Activated CD4-positive, alpha-beta memory T cell treated with anti-CD3 and anti-CD28 coated beads, Interleukin-2, amount 10 ng/mL, durations not matched to agents 7 days and 5 days (primary cell): ENCODE measurements around the gene ASPN. TPM values are rescaled to one million over a fixed set of nuclear protein-coding genes. Genes with fewer than 3 reads are reported as not detected.

ENCODE experiments used
- CTCF ChIA-PET: fragments of 350-600 bp; sonication (Branson Sonifier 250); formaldehyde crosslinking; loops from one replicate; lab custom pipeline; 2021; ENCODE audit warnings: antibody characterized with exemption, inconsistent platforms; lab: Charles Lee
- POLR2A ChIA-PET: fragments of 350-600 bp; sonication (Branson Sonifier 250); formaldehyde crosslinking; loops from one replicate; lab custom pipeline; 2021; ENCODE audit warnings: antibody characterized with exemption; lab: Charles Lee
- DNase-seq: peaks from one replicate; pipeline ENCODE4 v3.0.0-alpha.2; 2020
- H3K27ac Mint-ChIP-seq: one replicate; pipeline ENCODE4 v1.8.0; 2021; ENCODE audit warnings: mild to moderate bottlenecking, mixed read lengths
- H3K27me3 Mint-ChIP-seq: one replicate; pipeline ENCODE4 v1.8.0; 2021; ENCODE audit warnings: mixed read lengths
- H3K36me3 Mint-ChIP-seq: one replicate; pipeline ENCODE4 v1.8.0; 2021; ENCODE audit warnings: low read depth, mixed read lengths
- H3K4me1 Mint-ChIP-seq: one replicate; pipeline ENCODE4 v1.8.0; 2021; ENCODE audit warnings: mixed read lengths
- H3K4me3 Mint-ChIP-seq: one replicate; pipeline ENCODE4 v1.8.0; 2021; ENCODE audit warnings: mild to moderate bottlenecking, mixed read lengths
- H3K9me3 Mint-ChIP-seq: one replicate; pipeline ENCODE4 v1.8.0; 2021; ENCODE audit warnings: mixed read lengths
- total RNA-seq, 2 experiments: library from RNA; stranded (reverse); gene quantifications; one replicate each; pipeline ENCODE4 v1.2.3, GENCODE V29; 2021

The ASPN gene
- total RNA-seq, 2 experiments from 2014 or later: not detected

- no peaks in the 10 kb centered on the region for H3K36me3 Mint-ChIP-seq
- no peak overlapping the region for H3K4me3 Mint-ChIP-seq
- peaks cover 8% of the 10 kb centered on the region for H3K4me1 Mint-ChIP-seq
- H3K27me3 Mint-ChIP-seq: no peaks in the 10 kb centered on the region
- ChIA-PET POLR2A (interaction anchor here (1.2 kb wide), 1 partner anchor 38 kb away, joined by 4 read pairs; no protein-coding TSS in a partner anchor), CTCF (interaction anchor here (0.7 kb wide), 1 partner anchor 980 kb away, joined by 3 read pairs; no protein-coding TSS in a partner anchor)
- DNase-seq: no peak
- no peaks in the 10 kb centered on the region for H3K9me3 Mint-ChIP-seq
- no peak overlapping the region for H3K27ac Mint-ChIP-seq
Measured at GRCh38 chr9:92480291-92480771, 2.0 kb downstream of the ASPN start.

GRCh38 chr9:92479346-92479745, 3.0 kb downstream of the ASPN start:
- Mint-ChIP-seq H3K27ac (no peak overlapping the region), H3K36me3 (no peaks in the 10 kb centered on the region), H3K4me1 (peaks cover 8% of the 10 kb centered on the region), H3K4me3 (no peak overlapping the region), H3K27me3 (no peaks in the 10 kb centered on the region), H3K9me3 (no peaks in the 10 kb centered on the region)
- POLR2A ChIA-PET: interaction anchor here (1.2 kb wide), 1 partner anchor 39 kb away, joined by 4 read pairs; no protein-coding TSS in a partner anchor
- no peak for DNase-seq
- CTCF ChIA-PET: no interaction called here

GRCh38 chr9:92478783-92479182, 3.5 kb downstream of the ASPN start:
- H3K9me3 Mint-ChIP-seq: no peaks in the 10 kb centered on the region
- DNase-seq: no peak
- H3K27me3 Mint-ChIP-seq: no peaks in the 10 kb centered on the region
- POLR2A ChIA-PET: no interaction called here
- CTCF ChIA-PET: no interaction called here
- no peak overlapping the region for H3K4me3 Mint-ChIP-seq
- no peak overlapping the region for H3K27ac Mint-ChIP-seq
- no peaks in the 10 kb centered on the region for H3K36me3 Mint-ChIP-seq
- peaks cover 8% of the 10 kb centered on the region for H3K4me1 Mint-ChIP-seq

GRCh38 chr9:92476962-92477361, 5.3 kb downstream of the ASPN start:
- Mint-ChIP-seq H3K27ac (no peak overlapping the region), H3K9me3 (no peaks in the 10 kb centered on the region), H3K4me1 (peaks cover 8% of the 10 kb centered on the region), H3K27me3 (no peaks in the 10 kb centered on the region), H3K4me3 (no peak overlapping the region), H3K36me3 (no peaks in the 10 kb centered on the region)
- ChIA-PET POLR2A (no interaction called here), CTCF (interaction anchor here (0.9 kb wide), 1 partner anchor 20 kb away, joined by 3 read pairs; no protein-coding TSS in a partner anchor)
- no peak for DNase-seq

- ChIA-PET CTCF (no interaction called here), POLR2A (no interaction called here)
- DNase-seq: no peak
- no peaks in the 10 kb centered on the region for H3K4me1 Mint-ChIP-seq
- H3K27me3 Mint-ChIP-seq: no peaks in the 10 kb centered on the region
- H3K27ac Mint-ChIP-seq: no peak overlapping the region
- no peak overlapping the region for H3K4me3 Mint-ChIP-seq
- H3K36me3 Mint-ChIP-seq: no peaks in the 10 kb centered on the region
- no peaks in the 10 kb centered on the region for H3K9me3 Mint-ChIP-seq
Measured at GRCh38 chr9:92474587-92474986, 7.7 kb downstream of the ASPN start.

- CTCF ChIA-PET: no interaction called here
- no peak overlapping the region for H3K4me3 Mint-ChIP-seq
- no peaks in the 10 kb centered on the region for H3K27me3 Mint-ChIP-seq
- no peaks in the 10 kb centered on the region for H3K36me3 Mint-ChIP-seq
- DNase-seq: no peak
- H3K9me3 Mint-ChIP-seq: no peaks in the 10 kb centered on the region
- POLR2A ChIA-PET: no interaction called here
- peaks cover 7% of the 10 kb centered on the region for H3K4me1 Mint-ChIP-seq
- no peak overlapping the region for H3K27ac Mint-ChIP-seq
Measured at GRCh38 chr9:92468206-92468605, 14.1 kb downstream of the ASPN start.

- H3K4me3 Mint-ChIP-seq: no peak overlapping the region
- H3K9me3 Mint-ChIP-seq: no peaks in the 10 kb centered on the region
- no peaks in the 10 kb centered on the region for H3K27me3 Mint-ChIP-seq
- POLR2A ChIA-PET: no interaction called here
- CTCF ChIA-PET: no interaction called here
- H3K36me3 Mint-ChIP-seq: no peaks in the 10 kb centered on the region
- peaks cover 7% of the 10 kb centered on the region for H3K4me1 Mint-ChIP-seq
- no peak for DNase-seq
- no peak overlapping the region for H3K27ac Mint-ChIP-seq
Measured at GRCh38 chr9:92467511-92467910, 14.8 kb downstream of the ASPN start.

GRCh38 chr9:92467041-92467440, 15.3 kb downstream of the ASPN start:
- Mint-ChIP-seq H3K4me3 (no peak overlapping the region), H3K9me3 (no peaks in the 10 kb centered on the region), H3K27me3 (no peaks in the 10 kb centered on the region), H3K36me3 (no peaks in the 10 kb centered on the region), H3K4me1 (peaks cover 7% of the 10 kb centered on the region), H3K27ac (no peak overlapping the region)
- ChIA-PET CTCF (no interaction called here), POLR2A (no interaction called here)
- no peak for DNase-seq

- Mint-ChIP-seq H3K9me3 (no peaks in the 10 kb centered on the region), H3K36me3 (no peaks in the 10 kb centered on the region), H3K27ac (no peak overlapping the region), H3K27me3 (no peaks in the 10 kb centered on the region), H3K4me3 (no peak overlapping the region), H3K4me1 (peaks cover 7% of the 10 kb centered on the region)
- ChIA-PET CTCF (no interaction called here), POLR2A (interaction anchor here (0.6 kb wide), 1 partner anchor 1718 kb away, joined by 4 read pairs; no protein-coding TSS in a partner anchor)
- no peak for DNase-seq
Measured at GRCh38 chr9:92463984-92464383, 18.3 kb downstream of the ASPN start.

- Mint-ChIP-seq H3K9me3 (no peaks in the 10 kb centered on the region), H3K4me1 (peaks cover 7% of the 10 kb centered on the region), H3K27ac (no peak overlapping the region), H3K4me3 (no peak overlapping the region), H3K36me3 (no peaks in the 10 kb centered on the region), H3K27me3 (no peaks in the 10 kb centered on the region)
- ChIA-PET CTCF (no interaction called here), POLR2A (interaction anchor here (0.6 kb wide), 1 partner anchor 1719 kb away, joined by 4 read pairs; no protein-coding TSS in a partner anchor)
- no peak for DNase-seq
Measured at GRCh38 chr9:92463387-92463786, 18.9 kb downstream of the ASPN start.

- CTCF ChIA-PET: no interaction called here
- Mint-ChIP-seq H3K27me3 (no peaks in the 10 kb centered on the region), H3K27ac (no peak overlapping the region), H3K9me3 (no peaks in the 10 kb centered on the region), H3K36me3 (no peaks in the 10 kb centered on the region), H3K4me1 (no peaks in the 10 kb centered on the region), H3K4me3 (no peak overlapping the region)
- POLR2A ChIA-PET: no interaction called here
- no peak for DNase-seq
Measured at GRCh38 chr9:92457576-92457975, 24.7 kb downstream of the ASPN start.

- Mint-ChIP-seq H3K27ac (no peak overlapping the region), H3K36me3 (no peaks in the 10 kb centered on the region), H3K9me3 (no peaks in the 10 kb centered on the region), H3K4me3 (no peak overlapping the region), H3K4me1 (no peaks in the 10 kb centered on the region), H3K27me3 (no peaks in the 10 kb centered on the region)
- DNase-seq: no peak
- CTCF ChIA-PET: interaction anchor here (0.7 to 1.7 kb wide), 3 partner anchors 11 to 127 kb away, joined by 3 to 6 read pairs (median 3); no protein-coding TSS in a partner anchor
- POLR2A ChIA-PET: no interaction called here
Measured at GRCh38 chr9:92455217-92455616, 27.1 kb downstream of the ASPN start.

GRCh38 chr9:92446536-92446935, 35.8 kb downstream of the ASPN start:
- ChIA-PET CTCF (no interaction called here), POLR2A (no interaction called here)
- Mint-ChIP-seq H3K27ac (no peak overlapping the region), H3K4me1 (no peaks in the 10 kb centered on the region), H3K4me3 (no peak overlapping the region), H3K27me3 (no peaks in the 10 kb centered on the region), H3K36me3 (no peaks in the 10 kb centered on the region), H3K9me3 (peaks cover 2% of the 10 kb centered on the region)
- DNase-seq: no peak

GRCh38 chr9:92444841-92445240, 37.5 kb downstream of the ASPN start:
- peaks cover 14% of the 10 kb centered on the region for H3K4me1 Mint-ChIP-seq
- POLR2A ChIA-PET: no interaction called here
- no peak for DNase-seq
- no peaks in the 10 kb centered on the region for H3K27me3 Mint-ChIP-seq
- CTCF ChIA-PET: interaction anchor here (1.0 kb wide), 1 partner anchor 10 kb away, joined by 3 read pairs; no protein-coding TSS in a partner anchor
- H3K36me3 Mint-ChIP-seq: no peaks in the 10 kb centered on the region
- no peak overlapping the region for H3K27ac Mint-ChIP-seq
- H3K9me3 Mint-ChIP-seq: peaks cover 2% of the 10 kb centered on the region
- no peak overlapping the region for H3K4me3 Mint-ChIP-seq
